K562 (cell line): ENCODE data around the gene SGCB. TPM values are rescaled to one million over a fixed set of nuclear protein-coding genes. Genes with fewer than 3 reads are reported as not detected.

ENCODE experiments used
- ATAC-seq: fragments of 200-7000 bp; cut with Tn5 transposase; 3 replicates; pipeline ENCODE4 v1.9.1; 2020; ENCODE audit warnings: moderate library complexity
- BruUV-seq: library from RNA; stranded (reverse); fragments of 400-500 nt; replicated peaks from 2 replicates; lab custom pipeline; 2021; lab: Mats Ljungman, UMichigan
- CTCF ChIA-PET: fragments of 300-600 bp; formaldehyde crosslinking; extraction: SDS; loops from one replicate; lab custom pipeline; 2021; ENCODE audit warnings: low intra/inter-chr PET ratio; lab: Yijun Ruan, JAX
- POLR2A ChIA-PET: fragments of 300-600, 350-650 bp; sonication (Branson Sonifier 250); formaldehyde crosslinking; extraction: SDS; loops from one replicate; lab custom pipeline; 2021; ENCODE audit warnings: antibody characterized with exemption, inconsistent platforms; lab: Yijun Ruan, JAX
- DNase-seq, 4 experiments: peaks; one replicate each; pipeline versions ENCODE4 v3.0.0 to v3.0.0-alpha.2; 2011 to 2018; ENCODE audit warnings: low spot score in 3 of 4, mixed read lengths in 3 of 4; ENCODE audit errors: extremely low read depth in 1 of 4
- FAIRE-seq: peaks from 2 replicates; lab custom pipeline; 2011; peaks lifted over from hg19 to GRCh38; lab: Jason Lieb, UNC
- H2AFZ ChIP-seq: 2 replicates; pipeline ENCODE4 v1.6.0; 2011; ENCODE audit warnings: low read depth, low read length, control low read depth, inconsistent platforms
- H3K27ac ChIP-seq: fragments of 200-600 bp; 3 replicates; pipeline ENCODE4 v1.8.0; 2011; ENCODE audit warnings: low read depth, mild to moderate bottlenecking, control low read depth, inconsistent platforms, low read length, moderate library complexity, mixed read lengths; ENCODE audit errors: extremely low read depth
- H3K27me3 ChIP-seq, 2 experiments: fragments of 300-600 bp in 1 of 2; 2 replicates in 1 of 2; 3 replicates in 1 of 2; pipeline versions ENCODE4 v1.6.0 to v1.8.0; 2011; ENCODE audit warnings: inconsistent platforms in 2 of 2, low read length in 2 of 2, mild to moderate bottlenecking in 1 of 2, mixed read lengths in 1 of 2, moderate library complexity in 1 of 2; ENCODE audit not compliant: control insufficient read depth in 2 of 2, insufficient read depth in 2 of 2
- H3K36me3 ChIP-seq: fragments of 300-600 bp; 3 replicates; pipeline ENCODE4 v1.8.0; 2011; ENCODE audit warnings: mild to moderate bottlenecking, low read length, inconsistent platforms; ENCODE audit not compliant: control insufficient read depth, insufficient read depth
- H3K4me1 ChIP-seq, 2 experiments: fragments of 200-600 bp in 1 of 2; replicated peaks in 1 of 2; 2 replicates in 1 of 2; 3 replicates in 1 of 2; pipeline versions ENCODE4 v1.5.1 to v1.8.0; 2011; ENCODE audit warnings: inconsistent platforms in 2 of 2, low read length in 2 of 2, mild to moderate bottlenecking in 1 of 2, mixed read lengths in 1 of 2, moderate library complexity in 1 of 2; ENCODE audit not compliant: control insufficient read depth in 2 of 2, insufficient read depth in 2 of 2
- H3K4me2 ChIP-seq: 2 replicates; pipeline ENCODE4 v1.6.1; 2011; ENCODE audit warnings: low read length, control low read depth, inconsistent platforms, mixed read lengths; ENCODE audit not compliant: insufficient read depth
- H3K4me3 ChIP-seq: fragments of 200-600 bp; sonication (generic), shearing (Covaris generic); 2 replicates; pipeline ENCODE4 v1.5.1; 2016; ENCODE audit warnings: control low read depth, inconsistent platforms
- H3K79me2 ChIP-seq: fragments of 200-600 bp; 3 replicates; pipeline ENCODE4 v1.8.0; 2011; ENCODE audit warnings: low read length, inconsistent platforms; ENCODE audit not compliant: control insufficient read depth, insufficient read depth
- H3K9ac ChIP-seq, 2 experiments: 2 replicates each; pipeline versions ENCODE4 v1.6.0 to v1.6.1; 2011; ENCODE audit warnings: low read depth in 2 of 2, low read length in 2 of 2, control low read depth in 1 of 2, inconsistent platforms in 1 of 2, mild to moderate bottlenecking in 1 of 2, mixed read lengths in 1 of 2; ENCODE audit not compliant: insufficient read depth in 1 of 2
- H3K9me1 ChIP-seq: one replicate; pipeline ENCODE4 v1.6.0; 2011; ENCODE audit warnings: inconsistent platforms, mild to moderate bottlenecking, low read length, moderate library complexity; ENCODE audit not compliant: control insufficient read depth, insufficient read depth
- H3K9me3 ChIP-seq: replicated peaks from 2 replicates; pipeline ENCODE4 v1.5.1; 2011; ENCODE audit warnings: low read depth, low read length, inconsistent platforms; ENCODE audit not compliant: control insufficient read depth, insufficient read depth
- H4K20me1 ChIP-seq: replicated peaks from 2 replicates; pipeline ENCODE4 v1.6.1; 2011; ENCODE audit warnings: low read length, inconsistent platforms, mixed read lengths; ENCODE audit not compliant: control insufficient read depth, insufficient read depth
- CEBPG ChIP-seq, 3 experiments: fragments of 200-800 bp in 1 of 3; sonication (Bioruptor generic) in 1 of 3; sonication (generic) in 1 of 3; formaldehyde crosslinking in 1 of 3; IDR thresholded peaks in 2 of 3; conservative IDR thresholded peaks in 1 of 3; 2 replicates each; pipeline versions ENCODE4 v1.6.1 to v1.8.0; 2016 to 2022; ENCODE audit warnings: missing compliant biosample characterization in 2 of 3, missing genetic modification characterization in 2 of 3, mild to moderate bottlenecking in 1 of 3, missing genetic modification reagents in 1 of 3
- TRIM24 ChIP-seq, 2 experiments: fragments of 450-650 bp; IDR thresholded peaks; 2 replicates each; pipeline ENCODE4 v1.6.1; 2016
- YY1 ChIP-seq, 3 experiments: IDR thresholded peaks; 2 replicates each; pipeline ENCODE4 v1.6.1; 2011; ENCODE audit warnings: low read length in 2 of 3, mild to moderate bottlenecking in 2 of 3, moderate library complexity in 2 of 3, borderline replicate concordance in 1 of 3, control low read depth in 1 of 3, low read depth in 1 of 3; ENCODE audit not compliant: insufficient read depth in 3 of 3, insufficient replicate concordance in 2 of 3, control insufficient read depth in 1 of 3, insufficient read length in 1 of 3; ENCODE audit errors: extremely low read depth in 1 of 3
- WGBS: fragments of 100-300 bp; shearing (Covaris generic); methylation state at CpG from one replicate; pipeline ENCODE4 v1.1.6; 2016; ENCODE audit warnings: low coverage, mixed read lengths; ENCODE audit not compliant: insufficient coverage; ENCODE audit errors: missing lambda C conversion rate; 5-methylcytosine and 5-hydroxymethylcytosine counted together
- in situ Hi-C: fragments of 300-500 bp; cut with MboI; formaldehyde crosslinking; loops from 4 replicates; pipeline ENCODE4 v1.15.0; 2018; ENCODE audit warnings: inconsistent platforms, mixed read lengths
- intact Hi-C: fragments of 100-400 bp; cut with micrococcal nuclease; formaldehyde crosslinking; loops from 2 replicates; pipeline ENCODE4 v1.14.2; 2022
- polyA plus RNA-seq, 8 experiments: library from polyadenylated mRNA; depleted of rRNA in 4 of 8; stranded (reverse) in 5 of 8; unstranded in 3 of 8; fragments of >200 nt; fragmentation: Nextera tagmentation in 2 of 8; fragmentation: Illumina TruSeq in 1 of 8; extraction: Ambion mirVana in 2 of 8; extraction: Trizol in 1 of 8; gene quantifications; 2 replicates each; pipeline versions ENCODE4 v1.2.1 to v1.2.3, GENCODE V29; 2011 to 2014; ENCODE audit warnings: inconsistent platforms in 1 of 8, missing spikeins in 1 of 8
- total RNA-seq, 7 experiments: library from RNA; depleted of rRNA in 6 of 7; stranded (reverse); fragments of >200 nt in 6 of 7; fragmentation: Illumina TruSeq in 2 of 7; extraction: Trizol in 2 of 7; gene quantifications; 2 replicates each; pipeline versions ENCODE4 v1.2.1 to v1.2.3, GENCODE V29; 2011 to 2021; ENCODE audit warnings: low replicate concordance in 1 of 7
- TF ChIP-seq, protein P1 (sequence below): sonication (generic); formaldehyde crosslinking; IDR thresholded peaks from 2 replicates; pipeline ENCODE4 v1.9.0; 2022; ENCODE audit warnings: mild to moderate bottlenecking, missing genetic modification reagents
- TF ChIP-seq, protein P2 (sequence below), 2 experiments: fragments of 450-650 bp; formaldehyde crosslinking in 1 of 2; IDR thresholded peaks; 2 replicates each; pipeline versions ENCODE4 v1.4.0 to v1.6.1; 2014 to 2020; ENCODE audit warnings: mild to moderate bottlenecking in 2 of 2, borderline replicate concordance in 1 of 2, low read depth in 1 of 2

Gene SGCB
- total and polyA plus RNA-seq, 9 of the 15 experiments (the other 6 are each of a cell fraction or from before 2014, with no cell fraction given), result 0.01 to 0.20 (median 0.07) TPM; not detected in 3

DNA sequence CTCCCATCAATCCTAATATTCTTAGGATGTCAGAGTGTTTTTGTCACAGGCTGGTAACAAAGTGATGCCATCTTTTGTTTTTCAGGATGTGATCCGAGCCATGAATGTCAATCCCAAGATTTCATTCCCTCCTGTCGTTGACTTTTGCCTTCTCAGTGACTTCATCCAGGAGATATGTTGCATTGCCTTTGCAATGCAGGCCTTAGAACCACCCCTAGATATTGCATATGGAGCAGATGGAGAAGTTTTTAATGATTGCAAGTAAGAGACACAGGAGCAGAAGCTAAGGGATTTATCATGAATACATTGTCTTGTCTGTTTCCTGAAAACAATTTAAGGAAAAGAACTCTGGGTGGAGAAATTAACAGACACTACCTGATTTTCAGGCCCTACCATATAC, 41.6 kb upstream of the SGCB start:
- no peak overlapping the region for H3K27ac ChIP-seq
- no TSS peak for BruUV-seq
- peaks cover 5 to 8% of the 10 kb centered on the region in 2 experiments; a peak in 1 of 5 replicates for H3K27me3 ChIP-seq
- POLR2A ChIA-PET, result no interaction called here
- no peak overlapping the region for H3K4me3 ChIP-seq
- H3K9ac ChIP-seq, result no peak overlapping the region
- no peak overlapping the region for H2AFZ ChIP-seq
- H3K4me1 ChIP-seq, result no peaks in the 10 kb centered on the region
- no peaks in the 10 kb centered on the region for H3K36me3 ChIP-seq
- DNase-seq, result no peak
- TF ChIP-seq, protein P1, sequence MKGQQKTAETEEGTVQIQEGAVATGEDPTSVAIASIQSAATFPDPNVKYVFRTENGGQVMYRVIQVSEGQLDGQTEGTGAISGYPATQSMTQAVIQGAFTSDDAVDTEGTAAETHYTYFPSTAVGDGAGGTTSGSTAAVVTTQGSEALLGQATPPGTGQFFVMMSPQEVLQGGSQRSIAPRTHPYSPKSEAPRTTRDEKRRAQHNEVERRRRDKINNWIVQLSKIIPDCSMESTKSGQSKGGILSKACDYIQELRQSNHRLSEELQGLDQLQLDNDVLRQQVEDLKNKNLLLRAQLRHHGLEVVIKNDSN (CRISPR knock-in tag), result no peak
- TF ChIP-seq CEBPG (CRISPR knock-in tag; IDR thresholded peaks at IDR 0.05) (no peak), CEBPG (tag; conservative IDR thresholded peaks at IDR 0.05 in 1 of 2, IDR thresholded peaks at IDR 0.05 in 1 of 2) (no peak), YY1 (IDR thresholded peaks at IDR 0.05; ENCODE audit: borderline replicate concordance in 1 of 3, control insufficient read depth in 1 of 3, extremely low read depth in 1 of 3, insufficient read depth in 3 of 3, insufficient read length in 1 of 3, insufficient replicate concordance in 2 of 3, low read depth in 1 of 3, low read length in 2 of 3) (no peak), TRIM24 (IDR thresholded peaks at IDR 0.05) (no peak)
- TF ChIP-seq, protein P2, sequence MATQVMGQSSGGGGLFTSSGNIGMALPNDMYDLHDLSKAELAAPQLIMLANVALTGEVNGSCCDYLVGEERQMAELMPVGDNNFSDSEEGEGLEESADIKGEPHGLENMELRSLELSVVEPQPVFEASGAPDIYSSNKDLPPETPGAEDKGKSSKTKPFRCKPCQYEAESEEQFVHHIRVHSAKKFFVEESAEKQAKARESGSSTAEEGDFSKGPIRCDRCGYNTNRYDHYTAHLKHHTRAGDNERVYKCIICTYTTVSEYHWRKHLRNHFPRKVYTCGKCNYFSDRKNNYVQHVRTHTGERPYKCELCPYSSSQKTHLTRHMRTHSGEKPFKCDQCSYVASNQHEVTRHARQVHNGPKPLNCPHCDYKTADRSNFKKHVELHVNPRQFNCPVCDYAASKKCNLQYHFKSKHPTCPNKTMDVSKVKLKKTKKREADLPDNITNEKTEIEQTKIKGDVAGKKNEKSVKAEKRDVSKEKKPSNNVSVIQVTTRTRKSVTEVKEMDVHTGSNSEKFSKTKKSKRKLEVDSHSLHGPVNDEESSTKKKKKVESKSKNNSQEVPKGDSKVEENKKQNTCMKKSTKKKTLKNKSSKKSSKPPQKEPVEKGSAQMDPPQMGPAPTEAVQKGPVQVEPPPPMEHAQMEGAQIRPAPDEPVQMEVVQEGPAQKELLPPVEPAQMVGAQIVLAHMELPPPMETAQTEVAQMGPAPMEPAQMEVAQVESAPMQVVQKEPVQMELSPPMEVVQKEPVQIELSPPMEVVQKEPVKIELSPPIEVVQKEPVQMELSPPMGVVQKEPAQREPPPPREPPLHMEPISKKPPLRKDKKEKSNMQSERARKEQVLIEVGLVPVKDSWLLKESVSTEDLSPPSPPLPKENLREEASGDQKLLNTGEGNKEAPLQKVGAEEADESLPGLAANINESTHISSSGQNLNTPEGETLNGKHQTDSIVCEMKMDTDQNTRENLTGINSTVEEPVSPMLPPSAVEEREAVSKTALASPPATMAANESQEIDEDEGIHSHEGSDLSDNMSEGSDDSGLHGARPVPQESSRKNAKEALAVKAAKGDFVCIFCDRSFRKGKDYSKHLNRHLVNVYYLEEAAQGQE (IDR thresholded peaks at IDR 0.05; ENCODE audit: borderline replicate concordance), result no peak
- TF ChIP-seq, protein P2 (CRISPR knock-in tag; IDR thresholded peaks at IDR 0.05; ENCODE audit: low read depth), result no peak
- in situ Hi-C loops, result no loop called here
- H3K9me3 ChIP-seq, result no peaks in the 10 kb centered on the region
- H3K9me1 ChIP-seq, result no peaks in the 10 kb centered on the region
- 0% methylated on average over 2 of the region's 2 CpGs for WGBS
- H3K79me2 ChIP-seq, result no peaks in the 10 kb centered on the region
- CTCF ChIA-PET, result no interaction called here
- no peak for FAIRE-seq
- no peak overlapping the region for H3K4me2 ChIP-seq
- intact Hi-C loops, result loop anchor here (10.0 kb wide), 1 partner anchor 255 kb away; no protein-coding TSS in a partner anchor
- ATAC-seq, result no peak
- no peaks in the 10 kb centered on the region for H4K20me1 ChIP-seq
